Trophoblast cell (in vitro differentiated cells and primary cell): ENCODE results near the gene BAIAP2.

Experiments
- DNase-seq, 2 donors: peaks; one replicate each; pipeline ENCODE4 v3.0.0-alpha.2; 2016
- H2AFZ ChIP-seq: 2 replicates; pipeline ENCODE4 v1.6.1; 2013; ENCODE audit warnings: low read length, moderate library complexity, mild to moderate bottlenecking; ENCODE audit not compliant: insufficient read depth, poor library complexity
- H2AK5ac ChIP-seq: 2 replicates; pipeline ENCODE4 v1.6.1; 2013; ENCODE audit warnings: mild to moderate bottlenecking, low read length
- H2BK120ac ChIP-seq: 2 replicates; pipeline ENCODE4 v1.6.1; 2013; ENCODE audit warnings: low read length, mild to moderate bottlenecking, moderate library complexity; ENCODE audit not compliant: insufficient read depth, poor library complexity
- H2BK12ac ChIP-seq: 2 replicates; pipeline ENCODE4 v1.6.1; 2013; ENCODE audit warnings: mild to moderate bottlenecking, low read length, moderate library complexity
- H2BK5ac ChIP-seq: 2 replicates; pipeline ENCODE4 v1.6.1; 2013; ENCODE audit warnings: low read length, low read depth, moderate library complexity, mild to moderate bottlenecking; ENCODE audit not compliant: poor library complexity
- H3K14ac ChIP-seq: 2 replicates; pipeline ENCODE4 v1.6.1; 2013; ENCODE audit warnings: mild to moderate bottlenecking, low read length
- H3K18ac ChIP-seq: 2 replicates; pipeline ENCODE4 v1.6.1; 2013; ENCODE audit warnings: mild to moderate bottlenecking, low read length
- H3K23ac ChIP-seq: 2 replicates; pipeline ENCODE4 v1.6.1; 2013; ENCODE audit warnings: low read length
- H3K27ac ChIP-seq: 2 replicates; pipeline ENCODE4 v1.5.1; 2013; ENCODE audit warnings: low read depth, mild to moderate bottlenecking, inconsistent platforms, low read length, moderate library complexity
- H3K27me3 ChIP-seq: 2 replicates; pipeline ENCODE4 v1.6.1; 2013; ENCODE audit warnings: inconsistent platforms, mild to moderate bottlenecking, low read length, moderate library complexity; ENCODE audit not compliant: insufficient read depth
- H3K36me3 ChIP-seq, 2 experiments: 1 replicate in 1 of 2; 2 replicates in 1 of 2; pipeline ENCODE4 v1.6.1; 2013; ENCODE audit warnings: low read length in 2 of 2, mild to moderate bottlenecking in 2 of 2, moderate library complexity in 1 of 2; ENCODE audit not compliant: insufficient read depth in 2 of 2, control insufficient read depth in 1 of 2
- H3K4ac ChIP-seq: 2 replicates; pipeline ENCODE4 v1.6.1; 2013; ENCODE audit warnings: low read depth, mild to moderate bottlenecking, low read length, moderate library complexity
- H3K4me1 ChIP-seq, 2 experiments: 1 replicate in 1 of 2; 2 replicates in 1 of 2; pipeline ENCODE4 v1.6.1; 2013; ENCODE audit warnings: low read length in 2 of 2, mild to moderate bottlenecking in 2 of 2, moderate library complexity in 1 of 2; ENCODE audit not compliant: insufficient read depth in 2 of 2, control insufficient read depth in 1 of 2
- H3K4me2 ChIP-seq: 2 replicates; pipeline ENCODE4 v1.6.1; 2013; ENCODE audit warnings: inconsistent platforms, mild to moderate bottlenecking, low read length, moderate library complexity
- H3K4me3 ChIP-seq: 2 replicates; pipeline ENCODE4 v1.5.1; 2013; ENCODE audit warnings: mild to moderate bottlenecking, low read depth, low read length, inconsistent platforms
- H3K79me1 ChIP-seq: one replicate; pipeline ENCODE4 v1.6.1; 2013; ENCODE audit warnings: low read length
- H3K79me2 ChIP-seq: 2 replicates; pipeline ENCODE4 v1.6.1; 2013; ENCODE audit warnings: low read length, mild to moderate bottlenecking; ENCODE audit not compliant: control insufficient read depth, insufficient read depth, poor library complexity
- H3K9ac ChIP-seq: 2 replicates; pipeline ENCODE4 v1.6.1; 2013; ENCODE audit warnings: mild to moderate bottlenecking, low read length
- H3K9me3 ChIP-seq: 2 replicates; pipeline ENCODE4 v1.6.1; 2013; ENCODE audit warnings: low read depth, mild to moderate bottlenecking, control low read depth, inconsistent platforms, low read length; ENCODE audit not compliant: insufficient read depth
- H4K12ac ChIP-seq: 2 replicates; pipeline ENCODE4 v1.6.1; 2013; ENCODE audit warnings: low read depth, mild to moderate bottlenecking, low read length, moderate library complexity
- H4K8ac ChIP-seq: 2 replicates; pipeline ENCODE4 v1.6.1; 2013; ENCODE audit warnings: low read depth, mild to moderate bottlenecking, low read length, moderate library complexity
- H4K91ac ChIP-seq: one replicate; pipeline ENCODE4 v1.6.1; 2013; ENCODE audit warnings: low read depth, mild to moderate bottlenecking, low read length, moderate library complexity
- WGBS: extraction: QIAGEN DNeasy Blood & Tissue Kit; methylation state at CpG from one replicate; pipeline ENCODE4 v1.1.7; 2013; ENCODE audit warnings: missing lambda C conversion rate; ENCODE audit not compliant: insufficient read length, insufficient coverage; ENCODE audit errors: extremely low coverage; 5-methylcytosine and 5-hydroxymethylcytosine counted together

BAIAP2 gene

GRCh38 chr17:81006891-81007290 lies 28.1 kb upstream of the BAIAP2 start:
- no peak overlapping the region for H2AFZ ChIP-seq
- no peak overlapping the region for H3K14ac ChIP-seq
- H3K79me1 ChIP-seq: no peaks in the 10 kb centered on the region
- H3K18ac ChIP-seq: no peak overlapping the region
- H3K4me2 ChIP-seq: no peak overlapping the region
- no peak overlapping the region for H4K12ac ChIP-seq
- no peak overlapping the region for H4K91ac ChIP-seq
- no peaks in the 10 kb centered on the region for H3K79me2 ChIP-seq
- peaks cover 20% of the 10 kb centered on the region for H3K27me3 ChIP-seq
- H2BK120ac ChIP-seq: no peak overlapping the region
- H3K36me3 ChIP-seq: no peaks in the 10 kb centered on the region
- H3K9me3 ChIP-seq: peaks cover 3% of the 10 kb centered on the region
- no peak overlapping the region for H3K4me3 ChIP-seq
- H2BK5ac ChIP-seq: no peak overlapping the region
- no CpG with 5 or more reads among the region's 10 CpGs for WGBS
- H3K23ac ChIP-seq: no peak overlapping the region
- peaks cover 0 to 2% of the 10 kb centered on the region in 2 experiments for H3K4me1 ChIP-seq
- H4K8ac ChIP-seq: no peak overlapping the region
- no peak overlapping the region for H2BK12ac ChIP-seq
- no peak for DNase-seq
- no peak overlapping the region for H2AK5ac ChIP-seq
- H3K27ac ChIP-seq: no peak overlapping the region
- no peak overlapping the region for H3K4ac ChIP-seq
- H3K9ac ChIP-seq: no peak overlapping the region

GRCh38 chr17:81008140-81008539 lies 26.8 kb upstream of the BAIAP2 start:
- Histone ChIP-seq H3K79me1 (peaks cover 3% of the 10 kb centered on the region), H3K4ac (no peak overlapping the region), H4K12ac (no peak overlapping the region), H3K23ac (no peak overlapping the region), H3K4me1 (peaks cover 0 to 2% of the 10 kb centered on the region in 2 experiments), H3K36me3 (peaks cover 0 to 6% of the 10 kb centered on the region in 2 experiments), H3K9me3 (peaks cover 6% of the 10 kb centered on the region), H3K27ac (no peak overlapping the region), H4K91ac (no peak overlapping the region), H3K27me3 (peaks cover 20% of the 10 kb centered on the region), H2BK120ac (no peak overlapping the region), H4K8ac (no peak overlapping the region), H3K9ac (no peak overlapping the region), H2AFZ (no peak overlapping the region), H2BK5ac (no peak overlapping the region), H3K18ac (no peak overlapping the region), H2AK5ac (no peak overlapping the region), H3K4me2 (no peak overlapping the region), H3K14ac (no peak overlapping the region), H3K4me3 (no peak overlapping the region), H2BK12ac (no peak overlapping the region), H3K79me2 (no peaks in the 10 kb centered on the region)
- WGBS: no CpG with 5 or more reads among the region's 11 CpGs
- no peak for DNase-seq

- H3K9me3 ChIP-seq: peaks cover 6% of the 10 kb centered on the region
- no CpG with 5 or more reads among the region's 14 CpGs for WGBS
- no peak overlapping the region for H3K4me2 ChIP-seq
- H2BK12ac ChIP-seq: no peak overlapping the region
- no peak overlapping the region for H2BK5ac ChIP-seq
- no peak overlapping the region for H4K12ac ChIP-seq
- H3K4me3 ChIP-seq: no peak overlapping the region
- H4K8ac ChIP-seq: no peak overlapping the region
- peaks cover 0 to 2% of the 10 kb centered on the region in 2 experiments for H3K4me1 ChIP-seq
- peaks cover 3% of the 10 kb centered on the region for H3K79me1 ChIP-seq
- no peak overlapping the region for H3K4ac ChIP-seq
- DNase-seq: no peak
- no peak overlapping the region for H3K18ac ChIP-seq
- H2AFZ ChIP-seq: no peak overlapping the region
- no peak overlapping the region for H3K27ac ChIP-seq
- no peak overlapping the region for H3K23ac ChIP-seq
- peaks cover 12% of the 10 kb centered on the region for H3K27me3 ChIP-seq
- H3K14ac ChIP-seq: no peak overlapping the region
- H4K91ac ChIP-seq: no peak overlapping the region
- no peaks in the 10 kb centered on the region for H3K79me2 ChIP-seq
- H2BK120ac ChIP-seq: no peak overlapping the region
- H3K9ac ChIP-seq: no peak overlapping the region
- no peak overlapping the region for H2AK5ac ChIP-seq
- H3K36me3 ChIP-seq: peaks cover 0 to 6% of the 10 kb centered on the region in 2 experiments
These were observed 25.8 kb upstream of the BAIAP2 start for GRCh38 chr17:81009136-81009535.

GRCh38 chr17:81010935-81011334 lies 24.0 kb upstream of the BAIAP2 start:
- no peak overlapping the region for H2AK5ac ChIP-seq
- H3K27ac ChIP-seq: no peak overlapping the region
- no peak overlapping the region for H4K12ac ChIP-seq
- no peak overlapping the region for H3K18ac ChIP-seq
- WGBS: no CpG with 5 or more reads among the region's 2 CpGs
- DNase-seq: no peak
- H2BK12ac ChIP-seq: no peak overlapping the region
- H3K4me2 ChIP-seq: no peak overlapping the region
- peaks cover 6% of the 10 kb centered on the region for H3K9me3 ChIP-seq
- no peak overlapping the region for H3K23ac ChIP-seq
- H2AFZ ChIP-seq: no peak overlapping the region
- H3K14ac ChIP-seq: no peak overlapping the region
- H4K91ac ChIP-seq: no peak overlapping the region
- H4K8ac ChIP-seq: no peak overlapping the region
- no peak overlapping the region for H3K9ac ChIP-seq
- no peak overlapping the region for H2BK5ac ChIP-seq
- H3K79me2 ChIP-seq: no peaks in the 10 kb centered on the region
- peaks cover 0 to 6% of the 10 kb centered on the region in 2 experiments for H3K36me3 ChIP-seq
- H3K79me1 ChIP-seq: peaks cover 3% of the 10 kb centered on the region
- no peak overlapping the region for H3K4ac ChIP-seq
- H3K27me3 ChIP-seq: peaks cover 3% of the 10 kb centered on the region
- no peak overlapping the region for H3K4me3 ChIP-seq
- no peak overlapping the region for H2BK120ac ChIP-seq
- H3K4me1 ChIP-seq: peaks cover 0 to 2% of the 10 kb centered on the region in 2 experiments
